GM21737 (cell line): ENCODE data around the gene HIVEP3.

Experiments used
- ATAC-seq: cut with Tn5 transposase; IDR thresholded peaks from one replicate; pipeline ENCODE4 v1.9.1; 2021; ENCODE audit warnings: mild to moderate bottlenecking, moderate library complexity; ENCODE audit not compliant: unreplicated experiment

Gene HIVEP3

GRCh38 chr1:41528726-41529605, 389.8 kb downstream of the HIVEP3 start:
- no peak for ATAC-seq

GRCh38 chr1:41528106-41528505, 390.6 kb downstream of the HIVEP3 start:
- no peak for ATAC-seq

- no peak for ATAC-seq
These were observed 391.7 kb downstream of the HIVEP3 start for GRCh38 chr1:41526956-41527561.

GRCh38 chr1:41525891-41526587, 392.7 kb downstream of the HIVEP3 start:
- ATAC-seq: no peak

GRCh38 chr1:41524676-41525675, 393.7 kb downstream of the HIVEP3 start:
- ATAC-seq: no peak

GRCh38 chr1:41523949-41524675, 394.6 kb downstream of the HIVEP3 start:
- ATAC-seq: no peak

GRCh38 chr1:41523071-41523470, 395.7 kb downstream of the HIVEP3 start:
- ATAC-seq: no peak

- ATAC-seq: no peak
These were observed 397.0 kb downstream of the HIVEP3 start for GRCh38 chr1:41521766-41522165.

- no peak for ATAC-seq
These were observed 397.6 kb downstream of the HIVEP3 start for GRCh38 chr1:41520951-41521752.

- ATAC-seq: no peak
These were observed 399.1 kb downstream of the HIVEP3 start for GRCh38 chr1:41519667-41520066.

GRCh38 chr1:41518471-41518870, 400.3 kb downstream of the HIVEP3 start:
- no peak for ATAC-seq

GRCh38 chr1:41517062-41517438, 401.7 kb downstream of the HIVEP3 start:
- ATAC-seq: no peak

GRCh38 chr1:41516168-41517061, 402.3 kb downstream of the HIVEP3 start:
- ATAC-seq: peak; percentile 69

- ATAC-seq: no peak
These were observed 402.9 kb downstream of the HIVEP3 start for GRCh38 chr1:41515778-41516167.

- no peak for ATAC-seq
These were observed 403.5 kb downstream of the HIVEP3 start for GRCh38 chr1:41515131-41515678.

- ATAC-seq: no peak
These were observed 404.3 kb downstream of the HIVEP3 start for GRCh38 chr1:41514381-41514780.

GRCh38 chr1:41513383-41513735, 405.4 kb downstream of the HIVEP3 start:
- ATAC-seq: no peak
